Eye (tissue), 1 donor: ENCODE data around the gene OR2H1.
"Not testable (repeated sequence)": the region's sequence is repeated elsewhere in the genome, so short reads cannot be mapped to it uniquely, and the experiment has no call there.

Experiments used
- DNase-seq: peaks from one replicate; pipeline ENCODE4 v3.0.0-alpha.2; 2015

The OR2H1 gene

DNA sequence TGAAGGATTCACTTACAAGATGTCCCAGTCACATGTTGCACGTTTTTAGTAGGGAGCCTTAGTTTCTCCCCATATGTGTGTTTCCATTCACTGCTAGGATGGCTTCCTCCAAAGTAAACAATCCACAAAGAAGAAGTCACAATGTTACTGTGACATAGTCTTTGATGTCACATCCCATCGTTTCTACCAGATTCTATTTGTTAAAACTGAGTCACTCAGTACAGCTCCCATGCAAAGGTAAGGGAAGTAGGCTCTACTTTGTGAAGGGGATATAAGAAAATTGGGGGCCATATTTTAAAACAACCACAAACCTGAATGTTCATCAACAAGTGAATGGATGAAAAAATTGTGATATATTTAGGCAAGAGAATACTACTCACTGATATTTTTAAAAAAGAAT lies at the start of gene OR2H1, which contains the start of gene OR11A1:
OR2H1 (plus strand) TSS at position 185 of the 400 bp plus-strand sequence. CDS start 4,615 bp downstream, outside the sequence.
OR11A1 (minus strand) TSS at position 101 of the 400 bp plus-strand sequence. CDS start 29,430 bp downstream, outside the sequence.
- DNase-seq, result no peak

GRCh38 chr6:29414588-29414987 lies 42.4 kb upstream of the OR2H1 start, which contains the start of gene OR12D1:
Gene OR12D1 (plus strand): TSS chr6:29414928.
- no peak for DNase-seq

- DNase-seq, result no peak
Measured at GRCh38 chr6:29419516-29419915, 37.4 kb upstream of the OR2H1 start.

- DNase-seq, result no peak
Measured at GRCh38 chr6:29424168-29424567, 32.8 kb upstream of the OR2H1 start.

GRCh38 chr6:29424575-29424974 lies 32.4 kb upstream of the OR2H1 start:
- no peak for DNase-seq

DNA sequence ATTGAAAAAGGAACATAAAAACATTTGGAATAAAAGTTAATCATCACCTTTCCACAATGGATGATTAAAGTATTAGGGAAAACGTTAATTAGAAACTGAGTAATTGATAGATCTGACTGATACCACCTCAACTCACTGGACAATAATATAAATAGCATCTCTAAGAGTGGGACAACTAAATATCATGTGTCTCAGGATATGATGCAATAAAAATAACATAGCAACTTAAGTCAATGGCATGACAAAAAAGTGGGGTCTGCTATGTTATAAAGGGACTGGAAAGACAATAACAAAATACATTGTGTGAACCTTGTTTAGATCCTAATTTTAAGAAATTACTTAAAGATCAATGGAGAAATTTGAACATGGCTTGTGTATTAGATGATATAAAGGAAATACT lies 31.9 kb upstream of the OR2H1 start:
- no peak for DNase-seq

GRCh38 chr6:29426654-29427053 lies 30.3 kb upstream of the OR2H1 start:
- no peak for DNase-seq

GRCh38 chr6:29436730-29437129 lies 20.2 kb upstream of the OR2H1 start:
- DNase-seq, result not testable (repeated sequence)

DNA sequence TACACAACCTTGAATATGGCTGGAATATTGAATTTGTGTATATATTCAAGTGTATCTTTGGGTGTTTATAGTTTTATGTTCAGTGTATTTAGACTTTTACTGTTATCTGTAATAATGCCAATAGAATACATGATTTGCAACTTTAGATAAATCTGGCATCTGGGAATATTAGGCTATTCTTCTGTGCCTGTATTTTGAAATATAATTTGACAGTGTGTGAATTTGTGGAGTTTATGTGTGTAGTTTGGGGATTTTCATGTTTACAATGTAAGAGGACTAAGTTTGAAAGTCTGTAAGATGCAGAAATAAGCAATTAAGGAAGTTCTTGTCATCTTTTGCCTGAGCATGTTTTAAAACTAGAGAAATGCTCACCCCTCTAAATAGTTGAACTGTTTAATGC lies 17.9 kb upstream of the OR2H1 start, which contains the start of gene OR10C1:
OR10C1 (plus strand) TSS at position 301 of the 400 bp plus-strand sequence. CDS start 710 bp downstream, outside the sequence.
- DNase-seq, result no peak

DNA sequence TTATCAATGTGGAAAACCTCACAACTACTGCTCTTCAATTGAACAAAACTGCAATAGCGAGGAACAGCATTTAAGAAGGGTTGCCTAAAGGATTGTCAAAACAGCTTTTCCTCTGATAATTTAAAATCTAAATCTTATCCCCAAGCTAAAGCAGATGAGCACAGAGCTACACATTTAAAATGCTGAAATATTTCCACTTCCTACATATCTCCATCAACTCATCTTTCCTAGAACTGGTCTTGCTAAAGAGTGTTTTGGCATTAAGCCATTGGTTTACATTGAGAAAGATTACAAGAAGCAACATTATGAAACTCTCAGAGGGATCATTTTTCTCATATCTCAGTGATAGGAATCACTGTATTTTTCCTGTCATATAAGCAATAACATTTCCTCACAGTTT lies 14.2 kb upstream of the OR2H1 start:
- DNase-seq, result no peak

DNA sequence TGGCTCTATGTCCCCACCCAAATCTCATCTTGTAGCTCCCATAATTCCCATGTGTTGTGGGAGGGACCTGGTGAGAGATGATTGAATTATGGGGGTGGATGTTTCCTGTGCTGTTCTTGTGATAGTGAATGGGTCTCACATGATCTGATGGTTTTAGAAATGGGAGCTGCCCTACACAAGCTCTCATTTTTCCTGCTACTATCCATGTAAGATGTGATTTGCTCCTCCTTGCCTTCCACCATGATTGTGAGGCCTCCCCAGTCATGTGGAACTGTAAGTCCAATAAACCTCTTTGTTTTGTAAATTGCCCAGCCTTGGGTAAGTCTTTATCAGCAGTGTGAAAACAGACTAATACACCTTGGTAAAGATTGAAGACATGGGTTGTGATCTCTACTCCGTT lies 12.9 kb upstream of the OR2H1 start:
- DNase-seq, result not testable (repeated sequence)

DNA sequence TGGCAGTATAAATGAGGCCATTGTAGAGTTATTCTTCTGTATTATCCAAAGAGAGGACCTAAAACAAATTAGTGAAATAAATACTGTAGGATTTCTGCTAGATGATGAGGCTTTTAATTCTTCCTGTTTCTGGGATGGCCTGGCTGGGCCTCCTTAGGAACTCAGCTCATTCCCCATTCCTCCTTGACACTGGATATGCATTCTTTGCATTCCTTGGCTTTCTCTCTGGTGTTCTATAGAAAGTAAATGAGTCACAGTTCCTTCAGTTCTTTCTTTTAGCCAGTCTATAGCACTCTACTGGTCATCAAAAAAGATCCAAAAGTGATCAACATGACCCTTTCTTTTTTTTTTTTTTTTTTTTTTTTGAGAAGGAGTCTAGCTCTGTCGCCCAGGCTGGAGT lies 9.3 kb upstream of the OR2H1 start:
- DNase-seq, result peak; percentile 3

DNA sequence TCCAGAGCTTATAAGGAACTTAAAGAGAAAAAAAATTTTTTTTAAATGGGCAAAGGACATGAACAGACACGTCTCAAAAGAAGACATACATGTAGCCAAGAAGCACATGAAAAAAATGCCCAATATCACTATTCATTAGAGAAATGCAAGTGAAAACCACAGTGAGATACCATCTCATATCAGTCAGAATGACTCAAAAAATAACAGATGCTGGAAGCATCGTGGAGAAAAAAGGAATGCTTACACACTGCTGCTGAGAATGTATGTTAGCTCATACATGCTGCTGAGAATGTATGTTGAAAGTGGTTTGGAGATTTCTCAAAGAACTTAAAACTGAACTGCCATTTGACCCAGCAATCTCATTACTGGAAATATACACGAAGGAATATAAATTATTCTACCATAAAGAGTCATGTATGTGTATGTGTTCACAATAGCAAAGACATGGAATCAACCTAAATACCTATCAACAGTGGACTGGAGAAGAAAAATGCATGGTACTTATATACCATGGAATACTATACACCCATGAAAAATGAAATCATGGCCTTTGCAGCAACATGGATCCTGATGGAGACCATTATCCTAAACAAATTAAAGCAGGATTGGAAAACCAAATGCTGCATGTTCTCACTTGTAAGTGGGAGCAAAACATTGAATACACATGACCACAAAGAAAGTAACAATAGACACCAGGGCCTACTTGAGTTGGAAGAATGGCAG lies 5.3 kb upstream of the OR2H1 start:
- no peak for DNase-seq

DNA sequence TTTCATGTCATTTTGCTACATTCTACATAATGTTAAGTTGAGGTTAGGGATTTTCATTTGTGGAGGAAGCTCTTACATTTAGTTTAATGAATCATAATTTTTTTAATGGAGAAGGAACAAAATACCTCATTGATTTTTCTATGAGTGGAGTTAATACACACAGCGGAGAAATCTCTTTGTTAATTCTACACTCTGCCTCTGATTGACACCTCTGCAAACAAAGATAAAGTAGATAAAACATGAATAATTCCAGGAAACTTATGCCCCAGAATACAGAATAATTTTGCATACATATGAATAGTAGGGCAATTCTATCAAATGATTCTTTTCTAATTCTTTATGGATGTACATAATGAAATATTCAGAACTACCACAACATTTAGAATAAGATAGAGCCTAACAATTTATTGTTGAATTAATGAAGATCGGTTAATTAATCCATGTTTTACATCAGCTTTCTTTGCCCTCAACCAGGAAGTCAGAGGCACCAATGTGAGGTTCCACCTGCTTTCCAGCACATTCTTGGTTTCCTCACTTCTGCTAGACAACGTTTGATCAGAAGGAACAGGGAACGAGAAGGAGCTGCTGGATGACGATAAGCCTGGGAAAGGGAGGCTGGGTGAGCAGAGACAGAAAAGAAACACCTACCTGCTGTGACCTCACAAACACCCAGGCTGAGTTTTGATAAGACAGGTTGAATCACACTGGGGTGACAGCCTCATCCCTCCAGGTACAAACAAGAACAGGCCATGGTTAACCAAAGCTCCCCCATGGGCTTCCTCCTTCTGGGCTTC lies 4.3 kb downstream of the OR2H1 start:
- no peak for DNase-seq

DNA sequence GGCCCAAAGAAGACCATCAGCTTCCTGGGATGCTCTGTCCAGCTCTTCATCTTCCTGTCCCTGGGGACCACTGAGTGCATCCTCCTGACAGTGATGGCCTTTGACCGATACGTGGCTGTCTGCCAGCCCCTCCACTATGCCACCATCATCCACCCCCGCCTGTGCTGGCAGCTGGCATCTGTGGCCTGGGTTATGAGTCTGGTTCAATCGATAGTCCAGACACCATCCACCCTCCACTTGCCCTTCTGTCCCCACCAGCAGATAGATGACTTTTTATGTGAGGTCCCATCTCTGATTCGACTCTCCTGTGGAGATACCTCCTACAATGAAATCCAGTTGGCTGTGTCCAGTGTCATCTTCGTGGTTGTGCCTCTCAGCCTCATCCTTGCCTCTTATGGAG lies 5.1 kb downstream of the OR2H1 start:
- DNase-seq, result no peak

- no peak for DNase-seq
Measured at GRCh38 chr6:29465279-29465678, 8.3 kb downstream of the OR2H1 start.

- no peak for DNase-seq
Measured at GRCh38 chr6:29465801-29466200, 8.8 kb downstream of the OR2H1 start.

DNA sequence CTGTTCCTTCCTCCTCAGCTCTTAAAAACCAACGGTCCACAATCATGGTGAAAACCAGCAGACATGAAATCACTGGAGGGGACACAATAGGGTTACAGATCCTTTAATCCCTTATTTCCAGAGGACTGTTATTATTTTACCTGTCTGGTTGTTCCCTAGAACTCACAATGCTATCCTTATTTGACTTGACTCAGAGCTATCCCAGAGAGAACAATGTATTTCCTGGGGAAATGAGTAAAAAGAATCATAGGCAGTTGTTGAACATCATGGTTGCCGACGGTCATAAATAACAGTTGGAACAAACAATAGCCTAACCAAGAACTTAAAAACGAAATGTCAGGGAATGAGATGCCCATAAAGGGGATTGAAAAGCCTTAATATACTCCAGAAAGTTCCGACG lies 9.3 kb downstream of the OR2H1 start:
- DNase-seq, result no peak

DNA sequence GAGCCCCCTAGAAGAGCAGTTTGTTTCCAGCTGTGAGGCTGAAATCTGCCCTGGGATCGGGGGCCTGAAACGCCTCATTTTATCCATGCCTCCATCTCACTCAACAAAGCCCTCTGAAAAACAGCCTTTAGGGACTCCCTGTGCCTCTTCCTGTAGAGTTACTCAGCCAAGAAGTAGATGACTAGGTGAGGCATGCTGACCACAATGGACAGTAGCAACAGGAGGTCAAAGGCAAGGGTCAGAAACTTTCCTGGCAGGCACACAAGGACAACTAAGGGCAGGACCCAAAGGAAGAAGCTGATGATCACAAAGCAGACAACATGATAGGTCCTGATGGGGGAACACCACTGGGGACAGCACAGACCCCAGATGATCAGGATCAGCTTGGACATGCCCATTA lies 18.0 kb downstream of the OR2H1 start:
- no peak for DNase-seq

DNA sequence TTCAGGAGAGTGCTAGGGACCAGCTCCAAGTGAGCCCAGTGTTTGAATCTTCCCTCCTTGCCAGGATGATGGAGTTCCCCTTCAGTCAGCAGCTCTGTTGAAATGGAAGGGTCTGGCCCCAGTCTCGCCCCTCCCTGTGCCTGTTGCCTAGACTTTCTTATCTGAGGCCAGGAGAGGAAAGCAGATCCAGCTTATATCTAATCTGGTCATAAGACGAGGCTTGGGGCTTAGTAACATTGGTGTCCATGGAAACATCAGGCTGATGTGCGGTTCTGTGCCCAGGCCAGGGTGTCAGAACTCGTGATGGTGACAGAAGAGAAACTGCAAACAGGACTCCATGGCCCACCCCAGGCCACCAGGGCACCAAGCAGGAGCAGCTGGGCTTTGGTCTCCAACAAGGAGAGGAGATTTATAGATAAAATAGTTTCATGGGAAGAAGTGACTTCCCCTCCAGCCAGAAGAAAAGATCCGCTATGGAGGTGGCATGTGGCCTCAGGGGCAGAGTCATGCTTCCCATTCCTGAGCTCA lies 21.0 kb downstream of the OR2H1 start:
- no peak for DNase-seq

DNA sequence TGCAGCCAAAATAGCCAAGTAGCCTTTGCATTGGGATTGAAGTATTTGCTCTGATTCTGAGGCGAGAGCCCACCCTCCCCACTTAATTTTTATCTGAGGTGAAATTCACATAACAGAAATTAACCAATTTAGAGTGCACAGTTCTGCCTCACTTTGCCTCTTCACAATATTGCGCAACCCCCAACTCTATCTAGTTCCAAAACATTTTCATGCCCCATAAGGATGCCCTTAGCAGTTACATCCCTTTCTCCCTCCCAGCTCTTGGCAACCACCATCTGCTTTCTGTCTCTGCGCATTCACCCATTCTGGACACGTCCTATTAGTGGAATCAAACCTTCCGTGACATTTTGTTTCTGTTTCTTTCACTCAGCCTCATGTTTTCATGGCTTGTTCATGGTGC lies 21.8 kb downstream of the OR2H1 start:
- DNase-seq, result no peak

GRCh38 chr6:29479560-29479959 lies 22.6 kb downstream of the OR2H1 start:
- no peak for DNase-seq

- no peak for DNase-seq
Measured at GRCh38 chr6:29483186-29483585, 26.2 kb downstream of the OR2H1 start.

DNA sequence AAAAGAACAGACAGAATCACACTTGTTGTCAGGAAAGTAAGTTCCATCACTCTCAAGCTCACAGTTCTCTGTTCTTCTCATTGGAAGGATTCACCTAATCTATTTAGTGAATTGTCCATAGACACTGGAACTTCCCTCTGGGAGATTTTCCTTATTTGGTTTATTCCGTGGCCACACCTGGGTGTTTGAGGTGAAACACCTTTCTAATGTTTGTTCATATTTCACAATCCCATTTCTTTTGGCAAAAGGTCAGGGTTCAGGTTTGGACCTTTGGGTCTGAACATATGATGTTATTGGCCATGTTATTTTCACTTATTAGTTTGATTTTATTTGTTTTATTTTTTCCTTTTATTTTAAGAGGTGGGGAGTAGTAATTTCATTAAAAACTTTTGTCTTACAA lies 26.8 kb downstream of the OR2H1 start:
- DNase-seq, result no peak
